GM18499 (cell line): Measurements from ENCODE around the gene C13orf46.

Experiments used
- ATAC-seq: cut with Tn5 transposase; IDR thresholded peaks from one replicate; pipeline ENCODE4 v1.9.1; 2021; ENCODE audit warnings: moderate number of reproducible peaks; ENCODE audit not compliant: insufficient read depth, unreplicated experiment

Gene C13orf46

GRCh38 chr13:113943821-113944565 lies 29.9 kb downstream of the C13orf46 start:
- no peak for ATAC-seq

GRCh38 chr13:113942591-113943103 lies 31.2 kb downstream of the C13orf46 start:
- no peak for ATAC-seq

GRCh38 chr13:113941571-113942191 lies 32.2 kb downstream of the C13orf46 start:
- no peak for ATAC-seq

GRCh38 chr13:113939944-113940297 lies 34.0 kb downstream of the C13orf46 start:
- no peak for ATAC-seq

- no peak for ATAC-seq
These were observed 34.5 kb downstream of the C13orf46 start for GRCh38 chr13:113939129-113939943.

- no peak for ATAC-seq
These were observed 35.2 kb downstream of the C13orf46 start for GRCh38 chr13:113938716-113939115.

- no peak for ATAC-seq
These were observed 35.6 kb downstream of the C13orf46 start for GRCh38 chr13:113938246-113938645.

- no peak for ATAC-seq
These were observed 36.2 kb downstream of the C13orf46 start for GRCh38 chr13:113937527-113938180.

GRCh38 chr13:113937073-113937472 lies 36.8 kb downstream of the C13orf46 start:
- no peak for ATAC-seq

GRCh38 chr13:113936166-113936965 lies 37.5 kb downstream of the C13orf46 start:
- no peak for ATAC-seq

- no peak for ATAC-seq
These were observed 38.7 kb downstream of the C13orf46 start for GRCh38 chr13:113935001-113935844.

- no peak for ATAC-seq
These were observed 39.3 kb downstream of the C13orf46 start for GRCh38 chr13:113934576-113934975.

GRCh38 chr13:113933901-113934300 lies 40.0 kb downstream of the C13orf46 start:
- ATAC-seq = no peak

GRCh38 chr13:113931841-113932459 lies 41.9 kb downstream of the C13orf46 start:
- ATAC-seq = no peak

GRCh38 chr13:113930671-113931637 lies 42.9 kb downstream of the C13orf46 start:
- ATAC-seq = no peak

GRCh38 chr13:113929628-113930615 lies 44.0 kb downstream of the C13orf46 start:
- no peak for ATAC-seq
